HG02610 (cell line): ENCODE data around the gene SLC17A2.
"Not testable (repeated sequence)": the region's sequence is repeated elsewhere in the genome, so short reads cannot be mapped to it uniquely, and the experiment has no call there.

ENCODE experiments used
- ATAC-seq: cut with Tn5 transposase; IDR thresholded peaks from one replicate; pipeline ENCODE4 v1.9.1; 2021; ENCODE audit warnings: mild to moderate bottlenecking, moderate library complexity; ENCODE audit not compliant: unreplicated experiment

Gene SLC17A2

GRCh38 chr6:25952535-25952934 lies 22.0 kb upstream of the SLC17A2 start:
- ATAC-seq = no peak

DNA sequence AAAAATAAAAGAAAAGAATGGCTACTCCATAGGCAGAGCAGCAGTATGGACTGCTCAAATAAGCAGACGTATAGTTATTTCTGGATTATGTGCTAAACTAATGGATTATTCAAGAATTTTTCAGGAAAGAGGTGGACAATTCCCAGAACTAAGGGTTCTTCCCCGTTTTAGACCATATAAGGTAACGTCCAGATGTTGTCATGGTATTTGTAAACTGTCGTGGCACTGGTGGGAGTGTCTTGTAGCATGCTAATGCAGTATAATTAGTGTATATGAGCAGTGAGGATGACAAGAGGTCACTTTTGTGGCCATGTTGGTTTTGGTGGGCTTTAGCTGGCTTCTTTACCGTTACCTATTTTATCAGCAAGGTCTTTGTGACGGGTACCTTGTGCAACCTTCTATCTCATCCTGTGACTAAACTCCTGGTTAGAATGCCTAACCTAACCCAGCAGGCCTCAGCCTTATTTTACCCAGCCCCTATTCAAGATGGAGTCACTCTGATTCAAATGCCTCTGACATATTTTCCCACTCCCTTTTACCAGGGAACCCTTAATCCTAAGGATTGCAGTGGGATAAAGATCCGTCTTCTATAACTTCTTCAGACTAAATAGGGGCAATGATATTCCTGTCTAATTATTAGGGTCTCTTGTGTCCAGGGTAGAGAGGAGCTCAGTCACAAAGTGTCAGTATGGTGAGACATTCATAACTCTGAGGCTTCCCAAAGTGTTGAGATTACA lies 21.0 kb upstream of the SLC17A2 start:
- no peak for ATAC-seq

DNA sequence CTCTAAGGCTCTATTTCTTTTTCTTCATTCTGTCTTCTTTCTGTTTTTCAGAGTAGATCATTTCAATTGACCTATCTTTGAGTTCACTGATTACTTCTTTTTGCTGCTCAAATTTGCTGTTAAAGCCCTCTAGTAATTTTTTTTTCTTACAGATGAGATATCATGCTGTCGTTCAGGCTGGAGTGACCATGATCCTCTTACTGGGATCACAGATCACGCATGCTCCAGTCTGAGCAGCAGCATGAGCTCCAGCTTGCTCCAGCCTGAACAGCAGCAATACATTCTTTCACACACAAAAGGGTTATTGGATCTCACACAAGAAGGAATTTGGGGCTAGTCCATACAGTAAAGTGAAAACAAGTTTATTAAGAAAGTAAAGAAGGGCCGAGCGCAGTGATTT lies 19.8 kb upstream of the SLC17A2 start:
- ATAC-seq = no peak

- ATAC-seq = no peak
Measured at GRCh38 chr6:25949695-25950094, 19.2 kb upstream of the SLC17A2 start.

DNA sequence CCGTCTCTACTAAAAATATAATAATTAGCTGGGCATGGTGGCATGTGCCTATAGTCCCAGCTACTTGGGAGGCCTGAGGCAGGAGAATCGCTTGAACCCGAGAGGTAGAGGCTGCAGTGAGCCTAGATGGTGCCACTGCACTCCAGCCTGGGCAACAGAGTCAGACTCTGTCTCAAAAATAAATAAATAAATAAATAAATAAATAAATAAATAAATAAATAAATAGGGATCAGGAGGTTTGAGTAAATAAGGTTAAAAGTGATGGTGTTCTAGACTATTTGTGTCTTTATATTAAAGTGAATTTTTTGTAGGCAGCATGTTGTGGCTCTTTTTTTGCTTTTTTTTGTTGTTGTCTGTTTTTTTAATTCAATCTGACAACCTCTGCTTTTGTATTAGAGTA lies 17.0 kb upstream of the SLC17A2 start:
- not testable (repeated sequence) for ATAC-seq

DNA sequence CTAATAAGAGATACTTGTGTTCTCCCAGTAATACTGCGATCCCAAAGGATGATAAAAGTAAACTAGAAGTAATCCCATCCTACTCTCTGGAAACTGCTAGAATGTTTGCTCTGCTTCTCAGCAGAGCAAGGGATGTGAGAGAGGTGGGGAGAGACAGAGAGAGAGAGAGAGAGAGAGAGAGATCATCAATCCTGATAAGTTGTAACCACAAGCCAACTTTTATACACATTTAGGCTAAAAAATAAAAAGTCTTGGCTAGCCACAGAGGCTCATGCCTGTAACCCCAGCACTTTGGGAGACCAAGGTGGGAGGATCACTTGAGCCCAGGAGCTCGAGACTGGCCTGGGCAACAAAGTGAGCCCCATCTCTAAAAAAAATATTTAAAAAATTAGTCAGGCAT lies 16.1 kb upstream of the SLC17A2 start:
- no peak for ATAC-seq

- ATAC-seq = not testable (repeated sequence)
Measured at GRCh38 chr6:25945738-25946137, 15.2 kb upstream of the SLC17A2 start.

DNA sequence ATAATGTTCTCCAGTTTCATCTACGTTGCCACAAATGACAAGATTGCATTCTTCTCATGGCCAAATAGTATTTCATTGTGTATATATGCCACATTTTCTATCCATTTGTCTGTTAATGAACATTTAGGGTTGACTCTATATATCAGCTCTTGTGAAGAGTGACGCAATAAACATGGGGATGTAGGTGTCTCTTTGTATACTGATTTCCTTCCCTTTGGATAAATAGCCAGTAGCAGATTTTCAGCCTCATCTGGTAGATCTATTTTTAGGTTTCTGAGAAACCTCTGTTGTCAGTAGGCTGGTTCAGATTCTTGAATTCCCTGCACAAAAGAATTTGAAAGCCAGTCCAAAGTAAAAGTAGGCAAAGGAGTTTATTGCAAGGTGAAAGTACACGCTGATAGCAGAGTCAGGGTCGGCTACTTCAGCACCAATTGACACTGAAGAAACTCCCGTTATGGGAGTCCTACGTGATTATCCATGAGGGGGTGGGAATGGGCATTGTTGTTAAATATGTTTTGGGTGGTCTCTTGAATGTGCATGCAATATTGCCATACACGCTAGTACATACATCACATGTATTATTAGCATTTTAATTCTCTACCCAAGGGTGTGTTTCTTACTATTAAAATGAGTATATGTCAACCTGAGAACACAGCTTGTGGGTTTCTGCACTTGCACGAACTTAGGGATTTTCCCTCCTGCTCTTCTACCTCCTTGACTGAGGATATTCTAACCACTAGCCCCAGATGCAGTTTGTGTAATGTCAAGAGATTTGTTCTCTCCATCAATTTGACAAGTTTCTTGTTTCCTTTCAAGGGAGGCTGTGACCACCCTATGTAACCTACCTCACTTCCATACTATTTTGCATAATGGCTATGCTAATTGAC lies 14.4 kb upstream of the SLC17A2 start:
- ATAC-seq = peak; percentile 97

GRCh38 chr6:25943887-25944286 lies 13.4 kb upstream of the SLC17A2 start:
- ATAC-seq = no peak

DNA sequence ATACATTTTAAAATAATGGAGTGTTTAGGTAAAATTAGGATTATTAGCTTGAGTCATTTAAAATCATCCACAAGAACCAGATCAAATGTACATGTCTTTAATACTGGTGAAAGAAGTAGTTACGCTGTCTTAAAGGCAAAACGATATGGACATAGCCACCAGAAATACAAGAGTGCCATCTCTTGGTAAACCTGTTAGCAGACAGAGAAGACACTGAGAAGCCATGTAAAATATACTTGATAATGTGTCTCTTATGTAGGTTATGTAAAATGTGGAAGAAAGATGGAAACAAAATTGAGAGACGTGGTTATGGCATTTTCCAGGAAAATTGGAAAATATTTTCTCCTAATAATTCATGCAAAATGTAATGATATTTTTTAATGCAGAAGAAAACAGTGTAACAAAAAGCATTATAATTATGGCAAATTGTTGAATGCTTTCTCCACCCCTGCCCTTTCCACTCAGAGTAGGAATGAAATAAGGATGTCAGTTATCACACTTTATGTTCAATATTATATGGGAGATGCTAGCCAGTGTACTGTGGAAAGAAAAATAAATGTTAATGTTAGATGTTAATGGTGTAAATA lies 12.2 kb upstream of the SLC17A2 start:
- no peak for ATAC-seq

DNA sequence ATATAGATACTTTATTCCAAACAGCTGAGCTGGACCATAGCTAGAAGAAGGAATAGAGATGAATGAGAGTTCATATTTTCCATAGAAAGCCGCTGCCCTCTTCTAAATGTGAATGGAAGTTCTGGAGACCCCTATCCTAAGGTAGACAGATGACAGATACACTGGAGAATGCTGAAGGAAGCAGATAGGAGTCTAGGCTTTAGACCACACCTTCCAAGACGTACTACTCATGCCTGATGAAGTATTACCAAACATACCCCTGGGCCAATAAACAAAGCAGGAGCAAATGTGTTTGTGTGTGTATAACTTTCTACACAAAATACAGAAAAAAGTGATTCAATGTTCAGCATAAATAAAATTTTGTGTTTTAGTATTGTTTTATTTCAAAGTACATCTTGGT lies 9.1 kb upstream of the SLC17A2 start:
- ATAC-seq = no peak

DNA sequence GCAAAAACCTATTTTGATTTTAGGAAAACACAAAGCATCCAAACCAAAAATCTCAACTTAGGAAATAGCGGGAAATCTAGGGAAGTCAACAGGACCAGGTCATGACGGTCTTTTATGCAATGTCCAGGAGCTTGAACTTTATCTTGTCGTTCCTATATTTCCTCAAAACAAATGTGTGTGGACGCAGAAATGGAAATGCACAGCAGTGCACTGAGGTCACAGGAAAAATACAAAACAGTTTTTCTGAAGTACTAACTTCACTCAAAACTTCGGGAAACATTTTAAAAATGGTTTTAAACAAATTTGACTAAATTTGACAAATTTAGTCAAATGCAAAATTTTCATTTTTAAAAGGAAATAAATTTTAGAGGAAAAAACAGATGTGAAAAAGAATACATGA lies 5.5 kb upstream of the SLC17A2 start:
- ATAC-seq = no peak

- no peak for ATAC-seq
Measured at GRCh38 chr6:25934735-25935313, 4.3 kb upstream of the SLC17A2 start.

- ATAC-seq = no peak
Measured at GRCh38 chr6:25934156-25934555, 3.7 kb upstream of the SLC17A2 start.

GRCh38 chr6:25931411-25931709 lies 869 bp upstream of the SLC17A2 start:
- ATAC-seq = no peak

GRCh38 chr6:25929785-25930184 lies 706 bp downstream of the SLC17A2 start:
- ATAC-seq = not testable (repeated sequence)

GRCh38 chr6:25928562-25929324 lies 1.7 kb downstream of the SLC17A2 start:
- no peak for ATAC-seq

- ATAC-seq = no peak
Measured at GRCh38 chr6:25927756-25928216, 2.7 kb downstream of the SLC17A2 start.

DNA sequence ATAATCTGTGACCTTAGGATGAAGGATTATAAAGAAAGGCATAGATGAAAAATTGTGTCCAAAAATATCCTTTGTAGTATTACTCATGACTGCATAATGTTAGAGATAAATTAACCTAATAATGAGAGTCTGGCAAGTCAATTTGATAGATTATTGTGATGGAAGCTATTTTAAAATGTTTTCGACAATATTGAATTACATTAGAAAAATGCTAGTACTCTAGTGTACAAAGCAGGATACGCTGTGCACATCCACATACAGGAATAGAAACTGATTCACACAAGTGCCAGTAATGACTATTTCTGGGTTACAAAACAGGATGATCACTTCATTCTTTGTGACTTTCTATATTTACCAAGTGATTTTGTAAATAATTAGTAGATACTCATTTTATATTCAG lies 3.3 kb downstream of the SLC17A2 start:
- ATAC-seq = no peak

- ATAC-seq = no peak
Measured at GRCh38 chr6:25925876-25926275, 4.6 kb downstream of the SLC17A2 start.

GRCh38 chr6:25922301-25922700 lies 8.2 kb downstream of the SLC17A2 start:
- ATAC-seq = no peak
